H1 (cell line): ENCODE measurements around the gene MRM2. TPM values are rescaled to one million over a fixed set of nuclear protein-coding genes. Genes with fewer than 3 reads are reported as not detected.

Experiments used
- CTCF ChIA-PET: fragments of 300-600 bp; sonication (Branson Sonifier 250); formaldehyde crosslinking; loops from one replicate; lab custom pipeline; 2021; ENCODE audit not compliant: partially characterized antibody; lab: Charles Lee
- POLR2A ChIA-PET: fragments of 300-600 bp; sonication (Branson Sonifier 250); formaldehyde crosslinking; loops from one replicate; lab custom pipeline; 2021; ENCODE audit warnings: inconsistent platforms; ENCODE audit not compliant: partially characterized antibody; lab: Charles Lee
- DNase-seq, 2 experiments: peaks; one replicate each; pipeline versions ENCODE4 v3.0.0 to v3.0.0-alpha.2; 2010 to 2022; ENCODE audit warnings: low spot score in 2 of 2, low read depth in 1 of 2, mixed read lengths in 1 of 2
- FAIRE-seq: peaks from 2 replicates; lab custom pipeline; 2011; peaks lifted over from hg19 to GRCh38; lab: Jason Lieb, UNC
- H2AFZ ChIP-seq: 2 replicates; pipeline ENCODE4 v1.8.1; 2012; ENCODE audit warnings: low read length, inconsistent platforms
- H2AK5ac ChIP-seq: 2 replicates; pipeline ENCODE4 v1.6.1; 2013; ENCODE audit warnings: low read depth, low read length
- H2BK120ac ChIP-seq: replicated peaks from 2 replicates; pipeline ENCODE3; 2013; ENCODE audit warnings: low read depth, low read length, inconsistent platforms
- H2BK12ac ChIP-seq: 2 replicates; pipeline ENCODE4 v1.6.1; 2013; ENCODE audit warnings: low read depth, low read length
- H2BK15ac ChIP-seq: 2 replicates; pipeline ENCODE4 v1.6.1; 2013; ENCODE audit warnings: low read length
- H2BK20ac ChIP-seq: 2 replicates; pipeline ENCODE4 v1.6.1; 2013; ENCODE audit warnings: low read length
- H2BK5ac ChIP-seq: 2 replicates; pipeline ENCODE4 v1.6.1; 2013; ENCODE audit warnings: low read depth, low read length
- H3K14ac ChIP-seq: 2 replicates; pipeline ENCODE4 v1.6.1; 2013; ENCODE audit warnings: inconsistent platforms; ENCODE audit not compliant: insufficient read length
- H3K18ac ChIP-seq: 2 replicates; pipeline ENCODE4 v1.6.1; 2013; ENCODE audit warnings: low read length; ENCODE audit errors: extremely low read depth
- H3K23ac ChIP-seq: 2 replicates; pipeline ENCODE4 v1.6.1; 2013; ENCODE audit warnings: inconsistent platforms; ENCODE audit not compliant: insufficient read length
- H3K23me2 ChIP-seq: 2 replicates; pipeline ENCODE4 v1.6.1; 2013; ENCODE audit warnings: low read depth, low read length
- H3K27ac ChIP-seq: 2 replicates; pipeline ENCODE4 v1.6.1; 2011; ENCODE audit warnings: low read depth, low read length, inconsistent platforms
- H3K27me3 ChIP-seq, 4 experiments: replicated peaks in 1 of 4; 1 replicate in 1 of 4; 2 replicates in 3 of 4; pipeline versions ENCODE4 v1.6.1 to v1.8.1; 2011 to 2013; ENCODE audit warnings: low read length in 3 of 4, mild to moderate bottlenecking in 3 of 4, inconsistent platforms in 2 of 4, mixed read lengths in 2 of 4, moderate library complexity in 1 of 4; ENCODE audit not compliant: control insufficient read depth in 3 of 4, insufficient read depth in 3 of 4; ENCODE audit errors: extremely low read depth in 1 of 4
- H3K36me3 ChIP-seq, 4 experiments: 2 replicates each; pipeline versions ENCODE4 v1.6.1 to v1.8.1; 2011 to 2013; ENCODE audit warnings: mild to moderate bottlenecking in 4 of 4, low read length in 3 of 4, moderate library complexity in 2 of 4, control low read depth in 1 of 4, inconsistent platforms in 1 of 4; ENCODE audit not compliant: insufficient read depth in 4 of 4, control insufficient read depth in 2 of 4
- H3K4ac ChIP-seq: replicated peaks from 2 replicates; pipeline ENCODE3; 2013; ENCODE audit warnings: low read length, low read depth, mixed read lengths, inconsistent platforms; ENCODE audit not compliant: insufficient read length
- H3K4me1 ChIP-seq, 4 experiments: replicated peaks in 1 of 4; 1 replicate in 1 of 4; 2 replicates in 3 of 4; pipeline versions ENCODE4 v1.6.1 to v1.8.1; 2011 to 2013; ENCODE audit warnings: low read length in 3 of 4, inconsistent platforms in 2 of 4, mixed read lengths in 1 of 4; ENCODE audit not compliant: insufficient read depth in 4 of 4, control insufficient read depth in 3 of 4
- H3K4me2 ChIP-seq, 2 experiments: 2 replicates each; pipeline versions ENCODE4 v1.6.1 to v1.8.1; 2011 to 2013; ENCODE audit warnings: low read depth in 2 of 2, low read length in 2 of 2, control low read depth in 1 of 2, inconsistent platforms in 1 of 2, mild to moderate bottlenecking in 1 of 2; ENCODE audit not compliant: insufficient read depth in 1 of 2
- H3K4me3 ChIP-seq, 4 experiments: fragments of 200-600, 300-600 bp in 1 of 4; sonication (generic), shearing (Covaris generic), sonication (Bioruptor Twin) in 1 of 4; 2 replicates each; pipeline versions ENCODE4 v1.5.1 to v1.8.1; 2011 to 2016; ENCODE audit warnings: low read length in 4 of 4, low read depth in 3 of 4, control low read depth in 2 of 4, inconsistent platforms in 2 of 4, mild to moderate bottlenecking in 2 of 4, mixed read lengths in 1 of 4, moderate library complexity in 1 of 4; ENCODE audit not compliant: insufficient read depth in 2 of 4; ENCODE audit errors: extremely low read depth in 1 of 4
- H3K56ac ChIP-seq: replicated peaks from 2 replicates; pipeline ENCODE3; 2013; ENCODE audit warnings: low read depth, mild to moderate bottlenecking, mixed read lengths, low read length, inconsistent platforms; ENCODE audit not compliant: insufficient read length
- H3K79me1 ChIP-seq: 2 replicates; pipeline ENCODE4 v1.6.1; 2013; ENCODE audit warnings: low read depth, low read length, control low read depth
- H3K79me2 ChIP-seq, 2 experiments: 2 replicates each; pipeline versions ENCODE4 v1.6.1 to v1.8.1; 2012 to 2013; ENCODE audit warnings: low read length in 2 of 2, mild to moderate bottlenecking in 2 of 2, inconsistent platforms in 1 of 2; ENCODE audit not compliant: insufficient read depth in 2 of 2, control insufficient read depth in 1 of 2
- H3K9ac ChIP-seq, 4 experiments: replicated peaks in 1 of 4; 1 replicate in 1 of 4; 2 replicates in 3 of 4; pipeline versions ENCODE4 v1.6.1 to v1.8.1; 2011 to 2013; ENCODE audit warnings: low read depth in 3 of 4, low read length in 3 of 4, control low read depth in 2 of 4, mild to moderate bottlenecking in 2 of 4, moderate library complexity in 2 of 4, inconsistent platforms in 1 of 4; ENCODE audit errors: extremely low read depth in 1 of 4
- H3K9me3 ChIP-seq, 2 experiments: 2 replicates each; pipeline versions ENCODE4 v1.6.1 to v1.8.1; 2012 to 2013; ENCODE audit warnings: mild to moderate bottlenecking in 2 of 2, moderate library complexity in 2 of 2, control low read depth in 1 of 2, inconsistent platforms in 1 of 2, low read depth in 1 of 2, low read length in 1 of 2, mixed read lengths in 1 of 2; ENCODE audit not compliant: insufficient read depth in 2 of 2
- H4K20me1 ChIP-seq, 2 experiments: replicated peaks in 1 of 2; 2 replicates each; pipeline versions ENCODE3 to v1.8.1; 2011 to 2013; ENCODE audit warnings: inconsistent platforms in 2 of 2, low read length in 2 of 2, mild to moderate bottlenecking in 1 of 2; ENCODE audit not compliant: insufficient read depth in 2 of 2, control insufficient read depth in 1 of 2
- H4K5ac ChIP-seq: 2 replicates; pipeline ENCODE4 v1.6.1; 2013; ENCODE audit warnings: low read length, low read depth, mixed read lengths, inconsistent platforms; ENCODE audit not compliant: insufficient read length
- H4K8ac ChIP-seq: 2 replicates; pipeline ENCODE4 v1.8.0; 2013; ENCODE audit warnings: mild to moderate bottlenecking, moderate library complexity, low read length, inconsistent platforms; ENCODE audit not compliant: insufficient read depth; ENCODE audit errors: extremely low read depth
- H4K91ac ChIP-seq: replicated peaks from 2 replicates; pipeline ENCODE3; 2013; ENCODE audit warnings: low read length, mixed read lengths, inconsistent platforms; ENCODE audit not compliant: insufficient read length
- CHD2 ChIP-seq: IDR thresholded peaks from 2 replicates; pipeline ENCODE4 v1.6.1; 2012; ENCODE audit warnings: low read length, improper control_type of control experiment
- WGBS, 2 experiments: shearing (Covaris generic) in 1 of 2; methylation state at CpG; one replicate each; pipeline versions ENCODE4 v1.1.6 to v1.1.7; 2013 to 2015; ENCODE audit warnings: low lambda C conversion rate in 2 of 2, mixed read lengths in 2 of 2, inconsistent platforms in 1 of 2, low coverage in 1 of 2, missing lambda C conversion rate in 1 of 2; ENCODE audit not compliant: insufficient replicate concordance in 2 of 2, insufficient coverage in 1 of 2, insufficient read length in 1 of 2; ENCODE audit errors: extremely low coverage in 1 of 2, missing lambda C conversion rate in 1 of 2; 5-methylcytosine and 5-hydroxymethylcytosine counted together
- polyA plus RNA-seq, 7 experiments: library from polyadenylated mRNA; depleted of rRNA in 3 of 7; stranded (reverse) in 5 of 7; unstranded in 2 of 7; fragments of >200 nt in 5 of 7; fragments of 200-250 nt in 2 of 7; gene quantifications; 1 replicate in 5 of 7; 2 replicates in 1 of 7; 4 replicates in 1 of 7; pipeline versions ENCODE4 v1.2.1 to v1.2.3, GENCODE V29; 2011 to 2013; ENCODE audit warnings: missing spikeins in 2 of 7, mixed read lengths in 2 of 7
- total RNA-seq: library from RNA; stranded (reverse); fragmentation: NEBNext Ultra II Directional; extraction: Animal tissue kit (Norgen Biotek cat#: 25700); gene quantifications from 2 replicates; pipeline ENCODE4 v1.2.1, GENCODE V29; 2021

MRM2 gene
- total and polyA plus RNA-seq, 2 of the 8 experiments (the other 6 are each of a cell fraction or from before 2014, with no cell fraction given), result 17.2 to 38.6 TPM

DNA sequence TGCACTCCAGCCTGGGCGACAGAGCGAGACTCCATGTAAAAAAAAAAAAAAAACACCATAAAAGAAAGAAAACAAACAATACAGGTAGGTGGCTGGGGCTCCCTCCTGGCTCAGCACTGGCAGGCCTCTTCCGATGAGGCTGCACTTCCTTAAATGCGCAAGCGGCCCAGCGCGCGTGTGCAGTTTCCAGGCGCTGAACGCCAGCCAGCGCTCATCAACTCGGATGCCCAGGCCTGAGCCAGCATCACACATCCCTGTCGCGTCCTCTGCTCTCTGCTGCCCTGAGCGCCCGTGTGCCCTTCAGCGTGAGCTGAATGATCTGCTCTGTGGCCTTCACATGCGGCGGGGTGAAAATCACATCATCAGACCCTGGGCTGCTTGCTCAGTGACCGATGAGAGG, 31.9 kb upstream of the MRM2 start:
- FAIRE-seq, result no peak
- Histone ChIP-seq H2BK15ac (no peak overlapping the region), H3K18ac (no peak overlapping the region), H3K9ac (no peak overlapping the region), H4K20me1 (peaks cover 0 to 2% of the 10 kb centered on the region in 2 experiments), H3K27ac (no peak overlapping the region; the same call in 1 of the 2 replicates), H3K9me3 (no peaks in the 10 kb centered on the region), H3K4ac (no peak overlapping the region), H3K79me1 (no peaks in the 10 kb centered on the region), H3K23ac (no peak overlapping the region), H2BK20ac (no peak overlapping the region), H4K91ac (no peak overlapping the region), H2BK120ac (no peak overlapping the region), H2BK5ac (0 out of 2 replicates have a peak overlapping the region, but pooled peaks have one; percentile 8), H3K23me2 (no peaks in the 10 kb centered on the region), H3K4me1 (peaks cover 0 to 12% (median 6%) of the 10 kb centered on the region in 4 experiments; a peak in 6 of 7 replicates), H3K36me3 (peaks cover 0 to 10% (median 3%) of the 10 kb centered on the region in 4 experiments; a peak in 1 of 8 replicates), H2AK5ac (no peak overlapping the region), H3K27me3 (no peaks in the 10 kb centered on the region), H2AFZ (no peak overlapping the region), H3K14ac (no peak overlapping the region), H3K4me3 (no peak overlapping the region), H3K79me2 (no peaks in the 10 kb centered on the region), H4K8ac (no peak overlapping the region), H3K56ac (no peak overlapping the region), H4K5ac (no peak overlapping the region), H2BK12ac (no peak overlapping the region), H3K4me2 (no peak overlapping the region)
- CTCF ChIA-PET, result interaction anchor here (0.6 to 1.6 kb wide), 7 partner anchors 12 to 155 kb away, joined by 3 to 9 read pairs (median 4); no protein-coding TSS in a partner anchor
- WGBS, 2 experiments, result 96% methylated on average over 16 of the region's 20 CpGs; no CpG with 5 or more reads in 1 of the 2 experiments
- no peak for DNase-seq
- POLR2A ChIA-PET, result interaction anchor here (1.1 to 1.7 kb wide), 4 partner anchors 23 to 82 kb away, joined by 4 to 7 read pairs (median 6); partner anchors contain the start of gene EIF3B
- no peak for TF ChIP-seq CHD2
